GM12865 (cell line): Measurements from ENCODE around the gene KDM5B.

ENCODE experiments used
- DNase-seq: peaks from one replicate; pipeline ENCODE4 v3.0.0; 2010; ENCODE audit warnings: low read depth
- H3K4me3 ChIP-seq: 2 replicates; pipeline ENCODE4 v1.5.1; 2011; ENCODE audit warnings: mild to moderate bottlenecking, low read depth, low read length, control low read depth
- TF ChIP-seq, protein P1 (sequence below): IDR thresholded peaks from 2 replicates; pipeline ENCODE4 v1.5.1; 2011; ENCODE audit warnings: low read length, control low read depth, low read depth, inconsistent platforms; ENCODE audit not compliant: insufficient read depth; ENCODE audit errors: missing control alignments

KDM5B gene

GRCh38 chr1:202713110-202713509, 95.1 kb downstream of the KDM5B start:
- no peak overlapping the region for H3K4me3 ChIP-seq
- DNase-seq = no peak
- TF ChIP-seq, protein P1, sequence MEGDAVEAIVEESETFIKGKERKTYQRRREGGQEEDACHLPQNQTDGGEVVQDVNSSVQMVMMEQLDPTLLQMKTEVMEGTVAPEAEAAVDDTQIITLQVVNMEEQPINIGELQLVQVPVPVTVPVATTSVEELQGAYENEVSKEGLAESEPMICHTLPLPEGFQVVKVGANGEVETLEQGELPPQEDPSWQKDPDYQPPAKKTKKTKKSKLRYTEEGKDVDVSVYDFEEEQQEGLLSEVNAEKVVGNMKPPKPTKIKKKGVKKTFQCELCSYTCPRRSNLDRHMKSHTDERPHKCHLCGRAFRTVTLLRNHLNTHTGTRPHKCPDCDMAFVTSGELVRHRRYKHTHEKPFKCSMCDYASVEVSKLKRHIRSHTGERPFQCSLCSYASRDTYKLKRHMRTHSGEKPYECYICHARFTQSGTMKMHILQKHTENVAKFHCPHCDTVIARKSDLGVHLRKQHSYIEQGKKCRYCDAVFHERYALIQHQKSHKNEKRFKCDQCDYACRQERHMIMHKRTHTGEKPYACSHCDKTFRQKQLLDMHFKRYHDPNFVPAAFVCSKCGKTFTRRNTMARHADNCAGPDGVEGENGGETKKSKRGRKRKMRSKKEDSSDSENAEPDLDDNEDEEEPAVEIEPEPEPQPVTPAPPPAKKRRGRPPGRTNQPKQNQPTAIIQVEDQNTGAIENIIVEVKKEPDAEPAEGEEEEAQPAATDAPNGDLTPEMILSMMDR = no peak

- TF ChIP-seq, protein P1 = no peak
- no peak overlapping the region for H3K4me3 ChIP-seq
- DNase-seq = no peak
These were observed 96.1 kb downstream of the KDM5B start for GRCh38 chr1:202711949-202712635.

GRCh38 chr1:202710070-202711045, 97.9 kb downstream of the KDM5B start, which contains the start of gene SYT2:
Gene SYT2 (minus strand): TSS chr1:202710454. CDS start chr1:202605772, 104,682 bp downstream.
- TF ChIP-seq, protein P1 = no peak
- no peak within 1 kb of the TSS for H3K4me3 ChIP-seq
- DNase-seq = no peak

DNA sequence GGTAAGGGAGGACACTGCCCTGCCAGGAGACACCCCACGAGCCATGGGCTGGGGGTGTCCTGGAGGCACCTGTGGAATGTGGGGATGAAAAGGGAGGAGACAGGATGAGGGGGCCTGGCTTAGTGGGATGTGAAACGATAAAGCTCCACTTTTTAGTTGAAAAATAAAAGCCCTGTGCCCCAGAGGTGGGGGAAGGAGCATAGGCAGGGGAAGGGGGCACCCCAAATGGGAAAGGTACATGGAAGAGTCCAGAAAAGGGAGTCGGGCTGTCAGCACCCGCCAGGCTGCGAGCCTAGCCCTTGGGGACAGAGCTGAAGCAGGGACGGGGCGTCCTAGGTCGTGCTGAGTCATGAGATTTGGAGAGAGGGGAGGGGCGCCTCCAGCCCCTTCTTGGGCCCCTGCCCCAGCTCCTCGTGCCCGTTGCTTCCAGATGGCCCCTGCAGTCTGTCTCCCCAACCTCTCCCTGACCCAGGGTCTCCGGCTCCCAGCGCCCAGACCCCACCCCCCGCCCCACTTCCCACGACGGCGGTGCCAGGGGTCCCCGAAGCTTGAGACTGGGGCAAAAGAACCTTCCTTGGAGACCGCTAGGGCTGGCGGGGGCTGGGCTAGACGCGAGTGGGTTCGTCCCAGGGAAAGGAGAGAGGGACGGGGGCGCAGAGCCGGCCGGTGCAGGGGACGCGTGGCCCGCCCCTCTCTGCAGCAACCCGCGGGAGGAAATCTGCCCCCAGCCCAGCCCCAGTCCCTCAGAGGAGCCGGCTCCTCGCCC, 98.8 kb downstream of the KDM5B start:
- no peak for DNase-seq

DNA sequence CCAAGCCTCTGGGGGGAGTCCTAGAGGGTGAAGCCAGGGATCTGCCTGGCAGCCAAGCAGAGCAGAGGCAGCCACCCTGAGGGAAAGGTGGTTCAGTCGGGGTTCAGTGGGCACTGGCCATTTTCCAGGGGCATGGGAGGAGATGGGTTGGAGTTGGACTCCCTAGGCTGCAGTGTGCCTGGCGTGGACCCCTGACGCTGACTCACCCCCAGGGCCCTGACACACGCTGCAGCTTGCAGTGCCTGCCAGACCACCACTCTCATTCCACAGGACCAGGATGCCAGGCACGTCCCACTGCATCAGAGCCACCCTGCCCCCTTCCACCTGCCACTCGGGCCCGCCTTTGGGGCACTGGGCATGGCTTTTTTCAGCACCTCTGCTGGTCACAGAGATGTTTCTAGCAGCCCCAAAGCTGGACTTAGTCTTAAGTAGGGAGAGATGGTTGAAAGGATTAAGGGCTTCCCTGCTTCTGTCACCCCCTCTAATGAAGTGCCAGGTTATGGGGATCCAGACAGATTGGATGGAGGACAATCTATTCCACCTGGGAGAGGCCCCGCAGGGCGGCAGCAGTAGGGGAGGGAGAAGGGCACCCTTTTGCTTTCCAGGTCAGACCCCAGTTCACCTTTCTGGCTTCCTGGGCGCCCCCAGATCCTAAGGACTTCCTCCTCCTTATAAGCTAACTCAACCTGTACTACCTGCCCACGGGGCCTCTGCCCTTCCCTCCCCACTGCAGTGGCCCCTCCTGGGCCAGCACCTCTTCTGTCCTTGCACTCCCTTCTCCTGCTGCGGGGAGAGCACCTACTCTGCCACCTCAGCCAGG, 99.6 kb downstream of the KDM5B start:
- no peak overlapping the region for H3K4me3 ChIP-seq
- DNase-seq = no peak
- TF ChIP-seq, protein P1 = no peak

More for the DNA sequence above, 98.8 kb downstream of the KDM5B start:
- no peak overlapping the region for H3K4me3 ChIP-seq
- TF ChIP-seq, protein P1 = no peak

GRCh38 chr1:202706851-202707250, 101.4 kb downstream of the KDM5B start:
- H3K4me3 ChIP-seq = no peak overlapping the region
- TF ChIP-seq, protein P1 = no peak
- no peak for DNase-seq
